Lower lobe of right lung (tissue), 2 donors: ENCODE data around the gene TMC5. TPM values are rescaled to one million over a fixed set of nuclear protein-coding genes. Genes with fewer than 3 reads are reported as not detected.

Experiments used
- ATAC-seq, 2 donors: fragments of 200-7000 bp; cut with Tn5 transposase; one replicate each; pipeline ENCODE4 v1.9.1; 2020 to 2022; ENCODE audit warnings: mild to moderate bottlenecking in 2 of 2, moderate library complexity in 2 of 2
- DNase-seq: peaks from one replicate; pipeline ENCODE4 v3.0.0-alpha.2; 2020
- H3K27ac ChIP-seq: fragments of 200-600 bp; one replicate; pipeline ENCODE4 v1.8.0; 2022
- H3K27me3 ChIP-seq: fragments of 200-600 bp; one replicate; pipeline ENCODE4 v1.8.0; 2022; ENCODE audit warnings: low read depth
- H3K36me3 ChIP-seq: fragments of 200-600 bp; one replicate; pipeline ENCODE4 v1.8.0; 2022; ENCODE audit warnings: mild to moderate bottlenecking
- H3K4me1 ChIP-seq: fragments of 200-600 bp; one replicate; pipeline ENCODE4 v1.8.0; 2022
- H3K4me3 ChIP-seq: fragments of 200-600 bp; one replicate; pipeline ENCODE4 v1.8.0; 2022; ENCODE audit warnings: mild to moderate bottlenecking
- H3K9me3 ChIP-seq: fragments of 200-600 bp; one replicate; pipeline ENCODE4 v1.8.0; 2022
- intact Hi-C: fragments of 100-400 bp; cut with DNase I; formaldehyde crosslinking; loops from one replicate; pipeline ENCODE4 v1.11.0; 2022
- total RNA-seq: library from RNA; stranded (reverse); fragmentation: NEBNext Ultra II Directional; extraction: Animal tissue kit (Norgen Biotek cat#: 25700); gene quantifications from one replicate; pipeline ENCODE4 v1.2.1, GENCODE V29; 2021
- TF ChIP-seq, protein P1 (sequence below): fragments of 200-600 bp; IDR thresholded peaks from one replicate; pipeline ENCODE4 v1.8.0; 2022; ENCODE audit warnings: antibody characterized with exemption, mild to moderate bottlenecking
- donor health status: DM: no; HTN: yes; CAD: no; lungs with severe emphysema.

TMC5 gene
- total RNA-seq, 1 donor from 2014 or later, result 62.1 TPM

DNA sequence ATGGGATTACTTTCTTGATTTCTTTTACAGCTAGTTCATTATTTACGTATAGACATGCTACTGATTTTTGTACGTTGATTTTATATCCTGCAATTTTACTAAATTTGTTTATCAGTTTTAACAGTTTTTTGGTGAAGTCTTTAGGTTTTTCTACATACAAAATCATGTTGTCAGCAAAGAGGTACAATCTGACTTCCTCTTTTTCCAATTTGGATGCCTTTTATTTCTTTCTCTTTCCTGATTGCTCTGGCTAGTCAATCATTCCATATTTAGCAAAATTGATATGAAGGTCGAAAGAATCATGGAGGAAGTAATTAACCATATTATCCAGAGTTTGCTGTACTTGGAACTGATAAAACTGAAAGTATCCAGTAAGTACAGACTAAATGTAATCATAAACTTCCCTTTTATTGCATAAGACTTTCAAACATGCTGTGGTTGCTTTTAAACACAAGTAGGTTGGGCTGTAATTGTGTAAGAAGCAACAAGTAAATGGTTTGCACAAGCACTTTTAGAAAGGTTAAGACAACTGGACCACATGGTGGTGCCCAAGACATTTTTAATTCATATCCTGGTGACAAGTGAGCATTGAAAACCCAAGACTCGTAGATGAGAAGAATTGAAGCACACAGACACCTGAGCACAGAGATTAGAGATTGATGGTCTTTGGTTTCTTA lies 95.8 kb downstream of the TMC5 start:
- DNase-seq (no peak), ATAC-seq (peak; percentile 77 to 79)
- Histone ChIP-seq H3K4me3 (no peak overlapping the region), H3K4me1 (peaks cover 23% of the 10 kb centered on the region), H3K36me3 (peaks cover 55% of the 10 kb centered on the region), H3K27ac (peak overlapping the region; percentile 39), H3K9me3 (no peaks in the 10 kb centered on the region), H3K27me3 (no peaks in the 10 kb centered on the region)
- TF ChIP-seq, protein P1, sequence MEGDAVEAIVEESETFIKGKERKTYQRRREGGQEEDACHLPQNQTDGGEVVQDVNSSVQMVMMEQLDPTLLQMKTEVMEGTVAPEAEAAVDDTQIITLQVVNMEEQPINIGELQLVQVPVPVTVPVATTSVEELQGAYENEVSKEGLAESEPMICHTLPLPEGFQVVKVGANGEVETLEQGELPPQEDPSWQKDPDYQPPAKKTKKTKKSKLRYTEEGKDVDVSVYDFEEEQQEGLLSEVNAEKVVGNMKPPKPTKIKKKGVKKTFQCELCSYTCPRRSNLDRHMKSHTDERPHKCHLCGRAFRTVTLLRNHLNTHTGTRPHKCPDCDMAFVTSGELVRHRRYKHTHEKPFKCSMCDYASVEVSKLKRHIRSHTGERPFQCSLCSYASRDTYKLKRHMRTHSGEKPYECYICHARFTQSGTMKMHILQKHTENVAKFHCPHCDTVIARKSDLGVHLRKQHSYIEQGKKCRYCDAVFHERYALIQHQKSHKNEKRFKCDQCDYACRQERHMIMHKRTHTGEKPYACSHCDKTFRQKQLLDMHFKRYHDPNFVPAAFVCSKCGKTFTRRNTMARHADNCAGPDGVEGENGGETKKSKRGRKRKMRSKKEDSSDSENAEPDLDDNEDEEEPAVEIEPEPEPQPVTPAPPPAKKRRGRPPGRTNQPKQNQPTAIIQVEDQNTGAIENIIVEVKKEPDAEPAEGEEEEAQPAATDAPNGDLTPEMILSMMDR, result no peak
- intact Hi-C loops, result no loop called here

DNA sequence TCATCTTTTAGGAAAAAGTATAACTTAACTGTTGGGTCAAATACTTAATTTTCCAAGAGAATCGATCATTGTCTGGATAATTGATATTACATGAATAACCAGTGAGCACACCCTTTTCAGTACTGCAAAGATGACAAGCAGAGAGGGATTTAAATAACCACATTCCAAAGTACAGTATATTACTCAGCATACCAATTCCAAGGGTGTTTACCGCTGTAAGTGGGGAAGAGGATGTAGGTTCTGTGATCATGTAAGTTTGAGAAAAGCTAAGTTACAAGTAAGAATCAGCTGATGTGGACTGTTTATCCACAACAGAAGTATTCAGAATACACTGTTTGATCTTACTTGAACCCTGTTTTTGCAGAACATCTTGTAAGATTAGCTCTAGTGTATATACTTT lies 98.1 kb downstream of the TMC5 start:
- intact Hi-C loops, result no loop called here
- peaks cover 32% of the 10 kb centered on the region for H3K36me3 ChIP-seq
- H3K9me3 ChIP-seq, result no peaks in the 10 kb centered on the region
- TF ChIP-seq, protein P1, result no peak
- no peak overlapping the region for H3K27ac ChIP-seq
- H3K27me3 ChIP-seq, result no peaks in the 10 kb centered on the region
- DNase-seq (no peak), ATAC-seq (no peak)
- peaks cover 45% of the 10 kb centered on the region for H3K4me1 ChIP-seq
- H3K4me3 ChIP-seq, result no peak overlapping the region

DNA sequence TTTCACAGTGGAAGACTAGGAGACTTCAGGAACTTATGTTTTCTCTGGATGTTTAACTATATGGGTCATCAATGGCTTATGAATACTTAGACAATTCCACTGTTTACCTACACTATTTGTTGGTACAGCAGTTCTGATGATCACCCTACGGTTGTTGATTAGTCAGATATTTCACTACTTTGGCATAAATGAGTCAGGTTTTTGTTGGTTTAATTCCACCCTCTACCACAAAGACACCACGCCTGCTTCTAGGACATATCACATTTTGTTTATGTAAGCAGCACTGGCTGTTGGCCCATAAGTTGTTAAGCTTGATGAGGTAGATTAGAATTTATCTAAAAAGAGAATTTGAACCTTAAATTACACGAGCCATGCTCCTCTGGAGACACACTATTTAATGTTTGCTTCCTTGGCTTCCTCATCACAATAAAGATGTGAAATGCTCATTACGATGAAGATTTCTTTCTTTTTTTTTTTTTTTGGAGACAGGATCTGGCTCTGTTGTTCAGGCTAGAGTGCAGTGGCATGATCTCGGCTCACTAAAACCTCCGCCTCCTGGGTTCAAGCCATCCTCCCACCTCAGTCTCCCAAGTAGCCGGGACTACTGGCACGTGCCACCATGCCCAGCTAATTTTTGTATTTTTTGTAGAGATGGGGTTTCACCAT lies 99.9 kb downstream of the TMC5 start:
- DNase-seq (no peak), ATAC-seq (no peak)
- intact Hi-C loops, result no loop called here
- TF ChIP-seq, protein P1, result no peak
- Histone ChIP-seq H3K9me3 (no peaks in the 10 kb centered on the region), H3K4me3 (no peak overlapping the region), H3K36me3 (peaks cover 28% of the 10 kb centered on the region), H3K27ac (no peak overlapping the region), H3K27me3 (no peaks in the 10 kb centered on the region), H3K4me1 (peaks cover 54% of the 10 kb centered on the region)

DNA sequence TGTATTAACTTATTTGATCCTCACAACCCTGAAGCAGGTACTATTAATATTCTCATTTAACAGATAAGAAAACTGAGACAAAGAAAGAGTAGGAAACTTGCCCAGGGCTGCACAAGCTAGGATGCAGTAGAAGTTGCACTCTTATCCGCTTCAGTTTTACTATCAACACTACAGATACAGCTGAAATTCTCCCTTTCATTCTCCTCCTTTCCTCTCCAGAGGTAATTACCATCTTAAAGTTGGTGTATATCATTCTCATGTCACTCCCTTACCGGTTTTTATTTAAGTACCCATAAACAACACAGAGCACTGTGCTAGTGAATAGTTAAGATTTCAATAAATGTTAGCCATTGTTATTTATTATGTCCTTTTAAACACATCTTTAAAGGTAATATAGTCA lies 100.7 kb downstream of the TMC5 start:
- ATAC-seq, result no peak
- DNase-seq, result no peak
- peaks cover 62% of the 10 kb centered on the region for H3K4me1 ChIP-seq

DNA sequence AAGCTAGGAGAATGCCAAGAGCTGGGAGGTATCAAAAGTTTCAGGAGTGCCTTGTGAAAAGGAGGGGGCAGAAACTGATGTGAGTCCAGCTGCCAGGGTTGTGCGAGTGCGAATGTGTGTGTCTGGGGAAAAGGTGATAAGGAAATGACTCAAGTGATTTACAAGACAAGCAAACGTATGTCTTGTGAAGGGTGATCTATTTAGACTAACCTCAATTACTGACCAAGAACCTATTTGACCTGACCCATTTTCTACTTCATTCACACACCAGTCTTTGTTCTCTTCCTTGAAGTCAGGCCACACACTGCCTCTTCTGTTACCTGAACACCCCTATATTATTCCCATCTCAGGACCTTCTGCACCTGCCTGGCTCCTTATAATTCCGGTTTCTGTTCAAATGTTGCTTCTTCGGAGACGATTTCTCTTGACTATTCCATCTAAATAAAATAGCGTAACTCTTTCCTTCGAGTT lies 103.2 kb downstream of the TMC5 start:
- DNase-seq (peak; percentile 43), ATAC-seq (no peak)
- no peaks in the 10 kb centered on the region for H3K27me3 ChIP-seq
- intact Hi-C loops, result no loop called here
- H3K9me3 ChIP-seq, result no peaks in the 10 kb centered on the region
- peaks cover 18% of the 10 kb centered on the region for H3K36me3 ChIP-seq
- TF ChIP-seq, protein P1, result no peak
- peaks cover 66% of the 10 kb centered on the region for H3K4me1 ChIP-seq
- H3K27ac ChIP-seq, result peak overlapping the region; percentile 90
- peak overlapping the region; percentile 77 for H3K4me3 ChIP-seq

More for the DNA sequence above, 100.7 kb downstream of the TMC5 start:
- Histone ChIP-seq H3K36me3 (peaks cover 28% of the 10 kb centered on the region), H3K27me3 (no peaks in the 10 kb centered on the region), H3K4me3 (no peak overlapping the region), H3K27ac (no peak overlapping the region), H3K9me3 (no peaks in the 10 kb centered on the region)
- TF ChIP-seq, protein P1, result no peak
- intact Hi-C loops, result no loop called here
